ENCODE measurements around the gene SMURF1.
"Not testable (repeated sequence)": the region's sequence is repeated elsewhere in the genome, so short reads cannot be mapped to it uniquely, and the experiment has no call there.

DNA sequence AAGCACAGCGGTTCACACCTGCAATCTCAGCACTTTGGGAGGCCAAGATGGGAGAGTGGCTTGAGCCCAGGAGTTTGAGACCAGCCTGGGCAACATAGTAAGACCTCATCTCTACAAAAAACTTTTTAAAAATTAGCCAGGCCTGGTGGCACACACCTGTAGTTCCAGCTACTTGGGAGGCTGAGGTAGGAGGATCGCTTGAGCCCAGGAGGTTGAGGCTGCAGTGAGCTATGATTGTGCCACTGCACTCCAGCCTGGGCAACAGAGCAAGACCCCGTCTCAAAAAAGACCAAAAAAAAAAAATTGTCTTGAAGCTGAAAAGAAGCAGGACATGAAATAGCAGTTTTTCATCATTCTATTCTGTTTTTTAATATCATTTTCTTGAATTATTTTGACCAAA lies 99.0 kb downstream of the SMURF1 start:
- not testable (repeated sequence) for TF ChIP-seq OSR1 (CRISPR knock-in tag; IDR thresholded peaks at IDR 0.05); TCF4 (CRISPR knock-in tag; IDR thresholded peaks at IDR 0.05; ENCODE audit: borderline replicate concordance); PPARA (CRISPR knock-in tag; IDR thresholded peaks at IDR 0.05; ENCODE audit: borderline replicate concordance); GLIS3 (CRISPR knock-in tag; IDR thresholded peaks at IDR 0.05); RARB (CRISPR knock-in tag; IDR thresholded peaks at IDR 0.05); ZFP30 (CRISPR knock-in tag; IDR thresholded peaks at IDR 0.05); TOX (CRISPR knock-in tag; IDR thresholded peaks at IDR 0.05; ENCODE audit: borderline replicate concordance)
- TF ChIP-seq, protein P1, sequence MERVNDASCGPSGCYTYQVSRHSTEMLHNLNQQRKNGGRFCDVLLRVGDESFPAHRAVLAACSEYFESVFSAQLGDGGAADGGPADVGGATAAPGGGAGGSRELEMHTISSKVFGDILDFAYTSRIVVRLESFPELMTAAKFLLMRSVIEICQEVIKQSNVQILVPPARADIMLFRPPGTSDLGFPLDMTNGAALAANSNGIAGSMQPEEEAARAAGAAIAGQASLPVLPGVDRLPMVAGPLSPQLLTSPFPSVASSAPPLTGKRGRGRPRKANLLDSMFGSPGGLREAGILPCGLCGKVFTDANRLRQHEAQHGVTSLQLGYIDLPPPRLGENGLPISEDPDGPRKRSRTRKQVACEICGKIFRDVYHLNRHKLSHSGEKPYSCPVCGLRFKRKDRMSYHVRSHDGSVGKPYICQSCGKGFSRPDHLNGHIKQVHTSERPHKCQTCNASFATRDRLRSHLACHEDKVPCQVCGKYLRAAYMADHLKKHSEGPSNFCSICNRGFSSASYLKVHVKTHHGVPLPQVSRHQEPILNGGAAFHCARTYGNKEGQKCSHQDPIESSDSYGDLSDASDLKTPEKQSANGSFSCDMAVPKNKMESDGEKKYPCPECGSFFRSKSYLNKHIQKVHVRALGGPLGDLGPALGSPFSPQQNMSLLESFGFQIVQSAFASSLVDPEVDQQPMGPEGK (CRISPR knock-in tag; IDR thresholded peaks at IDR 0.05; ENCODE audit: borderline replicate concordance) = not testable (repeated sequence)
